Measurements from ENCODE around the gene EHMT1.
"Not testable (repeated sequence)": the region's sequence is repeated elsewhere in the genome, so short reads cannot be mapped to it uniquely, and the experiment has no call there.

EHMT1 gene

DNA sequence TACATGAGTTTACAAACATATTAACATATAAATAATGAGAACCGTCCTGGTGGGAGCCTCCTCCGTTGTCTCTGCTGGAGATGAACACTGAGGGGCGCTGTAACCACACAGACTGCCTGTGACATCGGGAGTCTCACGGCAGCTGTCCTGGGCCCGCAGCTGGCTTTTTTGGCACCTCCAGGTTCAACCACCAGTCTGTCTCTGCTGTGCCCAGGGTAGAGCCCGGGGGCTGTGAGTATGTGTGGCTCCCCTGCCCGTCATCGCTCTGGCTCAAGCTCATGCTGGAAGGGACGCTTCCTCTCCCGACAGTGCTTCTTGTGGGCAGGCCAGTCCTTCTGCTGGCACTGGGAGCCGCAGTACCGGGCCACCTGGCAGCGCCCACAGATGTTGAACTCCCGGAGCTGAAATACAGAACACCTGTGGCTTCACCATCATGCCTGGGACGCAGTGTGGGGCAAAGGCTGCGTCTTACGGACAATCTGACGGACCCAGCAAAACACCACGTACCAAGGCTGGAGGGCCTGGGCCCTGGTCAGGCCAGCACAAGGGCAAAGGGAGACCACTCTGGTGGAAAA lies 36.4 kb upstream of the EHMT1 start:
- no peak for ATAC-seq (replicated peaks)
- H3K9me3 Mint-ChIP-seq, result no peaks in the 10 kb centered on the region
- no peak overlapping the region for H3K27ac Mint-ChIP-seq
- peaks cover 4 to 11% of the 10 kb centered on the region in 2 donors for H3K4me1 Mint-ChIP-seq (ENCODE audit: low read depth in 2 of 2)
- peaks cover 3% of the 10 kb centered on the region for H3K36me3 Mint-ChIP-seq (ENCODE audit: insufficient read depth)
- DNase-seq, result no peak
- H3K27me3 Mint-ChIP-seq, result no peaks in the 10 kb centered on the region
- H3K4me3 Mint-ChIP-seq, result no peak overlapping the region

DNA sequence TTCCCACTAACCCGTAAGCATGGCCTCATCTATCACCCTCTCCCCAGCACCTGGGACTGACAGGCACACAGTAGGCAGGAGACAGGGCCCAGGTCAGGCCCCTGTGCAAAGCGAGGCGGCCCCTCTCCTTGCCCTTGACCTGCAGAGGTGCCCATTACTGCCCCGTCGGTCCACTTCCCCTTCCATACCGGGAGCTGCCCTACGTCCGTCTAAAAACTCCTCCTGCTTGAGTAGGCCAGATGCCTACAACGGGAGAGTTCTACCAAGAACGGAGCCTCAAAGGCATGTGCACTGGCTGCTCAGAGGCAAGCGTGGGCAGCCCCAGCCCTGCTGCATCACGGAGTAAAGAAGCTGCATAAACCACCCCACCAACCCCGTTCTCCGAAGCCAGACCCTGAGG lies 35.5 kb upstream of the EHMT1 start:
- Mint-ChIP-seq H3K36me3 (ENCODE audit: insufficient read depth) (peaks cover 3% of the 10 kb centered on the region), H3K4me3 (no peak overlapping the region), H3K4me1 (ENCODE audit: low read depth in 2 of 2) (peaks cover 0 to 11% of the 10 kb centered on the region in 2 donors), H3K27ac (peak overlapping the region in 1 of 2 donors; percentile 55), H3K9me3 (no peaks in the 10 kb centered on the region), H3K27me3 (no peaks in the 10 kb centered on the region)
- ATAC-seq (replicated peaks), result no peak
- DNase-seq, result no peak

DNA sequence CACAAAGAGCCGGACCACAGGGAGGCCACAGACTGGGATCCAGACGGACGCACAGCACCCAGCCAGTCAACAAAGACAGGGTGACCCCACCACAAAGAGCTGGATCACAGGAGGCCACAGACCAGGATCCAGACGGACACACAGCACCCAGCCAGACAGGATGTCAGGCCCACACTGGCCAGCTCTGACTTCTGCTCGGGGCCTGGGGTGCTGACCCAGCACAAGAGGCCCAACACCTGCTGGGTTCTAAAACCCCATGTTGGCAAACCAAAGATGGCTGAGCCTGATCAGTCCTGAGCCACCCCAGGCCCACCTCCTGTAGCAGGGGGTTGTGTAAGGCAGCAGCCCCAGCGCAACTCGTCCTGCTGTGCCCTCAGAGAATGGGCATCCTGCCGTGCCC lies 34.8 kb upstream of the EHMT1 start:
- ATAC-seq (replicated peaks), result no peak
- no peak overlapping the region for H3K4me3 Mint-ChIP-seq
- no peaks in the 10 kb centered on the region for H3K27me3 Mint-ChIP-seq
- DNase-seq, result no peak
- H3K27ac Mint-ChIP-seq, result peak overlapping the region in 1 of 2 donors; percentile 55
- no peaks in the 10 kb centered on the region for H3K9me3 Mint-ChIP-seq
- H3K36me3 Mint-ChIP-seq (ENCODE audit: insufficient read depth), result peaks cover 3% of the 10 kb centered on the region
- peaks cover 0 to 11% of the 10 kb centered on the region in 2 donors for H3K4me1 Mint-ChIP-seq (ENCODE audit: low read depth in 2 of 2)

DNA sequence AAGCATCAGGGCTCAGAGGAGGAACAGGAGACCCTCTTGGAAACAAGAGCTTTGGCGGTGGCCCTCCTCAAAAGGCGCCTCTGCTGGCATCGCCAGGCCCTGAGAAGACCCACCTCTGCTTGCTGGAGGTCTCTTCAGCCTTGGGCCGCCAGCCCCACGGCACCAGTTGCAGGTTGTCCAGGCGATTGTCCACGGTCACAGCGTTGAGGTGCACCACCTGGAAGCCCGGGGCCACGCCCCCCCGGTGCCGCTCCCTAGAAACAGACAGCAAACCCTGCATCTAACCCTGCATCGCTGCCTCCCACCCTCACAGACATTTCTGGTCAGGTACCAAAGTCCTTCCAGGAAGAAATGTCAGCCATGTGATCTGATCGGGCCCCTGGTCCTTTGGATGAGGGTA lies 32.0 kb upstream of the EHMT1 start:
- ATAC-seq (replicated peaks) (no peak), DNase-seq (no peak)
- no peak overlapping the region for H3K27ac Mint-ChIP-seq
- H3K4me1 Mint-ChIP-seq (ENCODE audit: low read depth in 2 of 2), result peaks cover 4 to 16% of the 10 kb centered on the region in 2 donors
- H3K4me3 Mint-ChIP-seq, result no peak overlapping the region
- H3K36me3 Mint-ChIP-seq (ENCODE audit: insufficient read depth), result peaks cover 10% of the 10 kb centered on the region
- H3K27me3 Mint-ChIP-seq, result no peaks in the 10 kb centered on the region
- H3K9me3 Mint-ChIP-seq, result no peaks in the 10 kb centered on the region

DNA sequence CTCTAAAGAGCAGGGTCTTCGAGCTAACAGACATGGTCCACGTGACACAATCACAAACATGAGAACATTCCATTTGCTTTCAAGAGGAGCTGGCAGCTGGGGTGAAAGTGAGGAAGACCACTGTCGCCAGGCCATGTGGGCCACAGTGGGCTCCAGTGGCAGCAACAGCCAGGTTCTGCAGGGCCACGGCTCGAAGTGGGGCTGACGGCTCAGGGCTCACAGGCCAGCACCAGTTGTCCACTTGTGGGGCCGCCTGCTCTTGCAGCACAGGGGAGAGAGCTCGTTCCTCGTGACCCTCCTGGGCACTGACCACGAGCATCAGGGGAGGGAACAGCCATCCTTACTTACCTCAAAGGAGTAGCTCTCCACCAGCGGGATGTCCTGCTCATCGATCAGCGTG lies 30.5 kb upstream of the EHMT1 start:
- Mint-ChIP-seq H3K4me1 (ENCODE audit: low read depth in 2 of 2) (peaks cover 4 to 16% of the 10 kb centered on the region in 2 donors), H3K27me3 (no peaks in the 10 kb centered on the region), H3K9me3 (no peaks in the 10 kb centered on the region), H3K36me3 (ENCODE audit: insufficient read depth) (peaks cover 10% of the 10 kb centered on the region), H3K4me3 (peak overlapping the region; percentile 53 to 80), H3K27ac (no peak overlapping the region)
- no peak for ATAC-seq (replicated peaks)
- DNase-seq, result no peak

DNA sequence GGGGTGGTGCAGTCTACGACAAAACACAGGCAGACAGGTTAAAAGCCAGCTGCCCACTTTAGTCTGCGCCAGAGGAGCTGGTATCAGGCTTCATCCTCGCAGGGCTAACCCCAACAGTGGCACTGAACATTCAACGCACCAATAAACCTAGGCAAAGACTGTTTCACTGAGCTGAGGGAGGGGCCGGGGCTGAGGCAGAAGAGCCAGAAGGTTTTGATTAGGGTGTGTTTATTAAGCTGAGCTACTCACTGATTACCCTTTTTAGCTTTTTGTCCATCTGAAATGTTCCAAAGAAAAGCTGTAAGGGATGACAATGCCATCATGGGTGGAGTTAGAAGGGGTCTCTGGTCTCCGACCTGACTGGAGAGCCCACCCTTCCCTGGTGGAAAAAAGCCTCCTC lies 29.9 kb upstream of the EHMT1 start:
- Mint-ChIP-seq H3K4me1 (ENCODE audit: low read depth in 2 of 2) (peaks cover 4 to 14% of the 10 kb centered on the region in 2 donors), H3K27ac (no peak overlapping the region), H3K4me3 (peak overlapping the region in 1 of 2 donors; percentile 80), H3K27me3 (no peaks in the 10 kb centered on the region), H3K36me3 (ENCODE audit: insufficient read depth) (peaks cover 10% of the 10 kb centered on the region), H3K9me3 (no peaks in the 10 kb centered on the region)
- no peak for DNase-seq
- no peak for ATAC-seq (replicated peaks)

DNA sequence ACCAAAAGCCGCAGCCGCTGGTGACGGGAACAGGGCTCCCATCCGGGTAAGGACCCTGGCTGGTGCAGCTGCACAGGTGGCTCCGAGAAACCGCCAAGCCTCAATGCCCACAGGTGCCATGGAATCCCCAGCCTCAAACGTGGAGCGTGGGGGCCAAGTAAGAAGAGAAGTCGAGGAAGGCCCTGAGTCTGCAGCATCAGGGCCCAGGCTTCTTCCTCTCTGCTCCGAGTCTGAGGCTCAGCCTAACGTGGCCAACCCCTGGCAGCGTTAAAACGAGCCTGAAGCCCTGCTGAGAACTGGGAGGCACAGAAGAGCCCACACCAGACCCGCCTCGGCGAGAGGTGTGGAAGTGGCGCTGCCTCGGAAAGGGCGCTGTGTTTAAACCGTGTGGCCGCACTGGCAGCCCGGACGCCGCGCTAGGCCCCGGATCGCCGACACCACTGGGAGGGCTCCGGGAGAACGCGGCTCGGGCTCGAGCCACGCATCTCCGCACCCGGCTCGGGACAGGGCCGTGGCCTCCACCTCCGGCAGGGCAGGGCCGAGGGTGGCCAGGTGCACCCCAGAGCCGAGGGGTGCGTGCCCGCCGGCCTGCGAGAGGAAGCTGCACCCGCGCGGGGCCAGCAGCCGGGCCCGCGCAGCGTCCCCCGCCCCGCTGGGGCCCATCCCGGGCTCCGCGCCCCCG lies 29.2 kb upstream of the EHMT1 start:
- no peaks in the 10 kb centered on the region for H3K9me3 Mint-ChIP-seq
- peaks cover 10% of the 10 kb centered on the region for H3K36me3 Mint-ChIP-seq (ENCODE audit: insufficient read depth)
- peak overlapping the region; percentile 77 to 80 for H3K4me3 Mint-ChIP-seq
- no peaks in the 10 kb centered on the region for H3K27me3 Mint-ChIP-seq
- H3K27ac Mint-ChIP-seq, result no peak overlapping the region
- H3K4me1 Mint-ChIP-seq (ENCODE audit: low read depth in 2 of 2), result peaks cover 4 to 14% of the 10 kb centered on the region in 2 donors
- DNase-seq (no peak), ATAC-seq (replicated peaks) (no peak)

DNA sequence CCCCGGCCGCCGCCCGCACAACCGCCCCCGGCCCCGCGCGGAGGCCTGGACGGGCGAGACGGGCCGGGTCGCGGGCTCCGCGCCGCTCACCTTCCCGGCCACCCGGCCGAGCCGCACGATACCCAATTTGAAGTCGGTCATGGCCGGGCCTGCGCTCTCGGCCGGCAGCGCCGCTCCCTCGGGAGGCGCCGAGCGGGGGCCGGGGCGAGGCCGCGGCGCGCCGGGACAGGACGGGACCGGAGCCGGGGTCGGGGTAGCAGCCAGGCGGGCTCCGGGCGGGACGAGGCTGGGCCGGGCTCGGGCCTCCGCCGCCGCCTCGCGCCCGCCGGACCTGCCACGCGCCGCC lies 28.7 kb upstream of the EHMT1 start:
- Mint-ChIP-seq H3K36me3 (ENCODE audit: insufficient read depth) (peaks cover 10% of the 10 kb centered on the region), H3K27me3 (no peaks in the 10 kb centered on the region), H3K27ac (no peak overlapping the region), H3K4me3 (peak overlapping the region; percentile 87 to 93), H3K4me1 (ENCODE audit: low read depth in 2 of 2) (peaks cover 4 to 14% of the 10 kb centered on the region in 2 donors), H3K9me3 (no peaks in the 10 kb centered on the region)
- ATAC-seq (replicated peaks), result no peak
- DNase-seq, result no peak

DNA sequence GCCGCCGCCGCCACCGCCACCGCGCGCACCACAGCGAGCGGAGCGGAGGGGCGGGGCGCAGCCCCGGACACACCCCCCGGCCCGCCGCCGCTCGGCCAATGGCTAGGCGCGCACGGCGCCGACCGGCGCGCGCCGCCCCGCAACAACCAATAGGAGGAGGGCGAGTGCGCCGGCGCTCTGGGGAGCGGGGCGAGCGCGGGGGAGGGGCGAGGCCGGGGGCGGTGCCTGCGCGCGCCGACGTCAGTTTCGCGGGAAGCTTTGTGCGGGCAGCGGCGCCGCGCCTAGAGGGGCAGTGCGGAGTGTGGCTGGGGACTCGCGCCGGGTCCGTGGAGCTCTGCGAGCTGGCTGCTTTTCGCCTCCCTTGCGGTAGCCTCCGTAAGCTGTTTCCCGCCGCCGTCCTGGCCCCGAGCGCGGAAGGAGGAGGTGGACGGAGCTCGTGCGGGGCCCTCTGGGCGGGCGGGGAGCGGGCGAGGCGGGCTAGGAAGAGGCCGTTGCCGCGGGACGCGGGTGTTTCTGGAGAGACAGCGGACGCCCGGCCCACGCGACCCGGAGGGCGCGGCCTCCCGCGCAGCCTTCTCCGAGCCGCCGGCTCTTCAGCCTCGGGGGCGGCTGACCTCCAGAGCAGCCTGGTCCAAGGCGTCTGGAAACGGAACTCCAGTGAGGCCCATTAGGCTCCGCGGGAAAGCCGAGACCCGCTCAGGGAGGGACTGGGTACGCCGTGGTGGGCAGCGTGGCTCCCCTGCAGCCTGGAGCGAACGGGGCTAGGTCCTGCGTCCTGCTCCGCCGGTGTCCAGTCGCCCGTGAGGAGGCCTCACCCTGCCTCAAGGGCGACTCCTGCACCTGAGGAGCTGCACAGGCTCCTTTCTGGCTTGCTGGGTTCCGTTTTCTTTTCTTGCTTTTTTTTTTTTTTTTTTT lies 28.1 kb upstream of the EHMT1 start, which contains the start of gene ZMYND19:
TSS of gene ZMYND19 (minus strand) at position 44 of the 915 bp plus-strand sequence. CDS start 249 bp downstream, outside the sequence.
- Mint-ChIP-seq H3K27me3 (no peaks in the 10 kb centered on the region), H3K27ac (peak within 1 kb of the TSS; percentile 77 to 84), H3K4me3 (peak within 1 kb of the TSS; percentile 87 to 93), H3K9me3 (no peaks in the 10 kb centered on the region), H3K4me1 (ENCODE audit: low read depth in 2 of 2) (peaks cover 4 to 14% of the 10 kb centered on the region in 2 donors), H3K36me3 (ENCODE audit: insufficient read depth) (peaks cover 10% of the 10 kb centered on the region)
- ATAC-seq (replicated peaks) (peak; percentile 96), DNase-seq (peak; percentile 84 to 92 (median 86))

DNA sequence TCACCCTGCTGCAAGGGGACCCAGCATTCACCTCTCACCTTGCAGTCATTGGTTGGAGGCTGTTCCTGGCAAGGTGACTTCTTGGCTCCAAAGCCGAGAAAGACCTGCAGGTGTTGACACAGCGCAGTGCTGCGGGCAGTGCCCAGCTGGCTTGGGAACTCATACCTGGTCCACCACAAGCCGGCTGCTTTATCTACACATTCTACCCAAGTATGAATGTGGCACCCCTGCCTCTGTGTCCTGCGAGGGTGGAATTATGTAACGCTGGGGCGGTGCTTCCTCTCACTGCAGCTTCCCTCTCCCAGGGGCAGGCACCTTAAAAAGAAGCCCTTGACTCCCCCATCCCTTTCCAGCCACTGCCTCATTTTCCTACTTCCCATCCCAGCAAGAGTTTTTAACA lies 26.0 kb upstream of the EHMT1 start:
- Mint-ChIP-seq H3K27ac (no peak overlapping the region), H3K4me1 (ENCODE audit: low read depth in 2 of 2) (peaks cover 4 to 11% of the 10 kb centered on the region in 2 donors), H3K27me3 (no peaks in the 10 kb centered on the region), H3K36me3 (ENCODE audit: insufficient read depth) (peaks cover 10% of the 10 kb centered on the region), H3K9me3 (no peaks in the 10 kb centered on the region), H3K4me3 (peak overlapping the region in 1 of 2 donors; percentile 36)
- ATAC-seq (replicated peaks) (no peak), DNase-seq (no peak)

DNA sequence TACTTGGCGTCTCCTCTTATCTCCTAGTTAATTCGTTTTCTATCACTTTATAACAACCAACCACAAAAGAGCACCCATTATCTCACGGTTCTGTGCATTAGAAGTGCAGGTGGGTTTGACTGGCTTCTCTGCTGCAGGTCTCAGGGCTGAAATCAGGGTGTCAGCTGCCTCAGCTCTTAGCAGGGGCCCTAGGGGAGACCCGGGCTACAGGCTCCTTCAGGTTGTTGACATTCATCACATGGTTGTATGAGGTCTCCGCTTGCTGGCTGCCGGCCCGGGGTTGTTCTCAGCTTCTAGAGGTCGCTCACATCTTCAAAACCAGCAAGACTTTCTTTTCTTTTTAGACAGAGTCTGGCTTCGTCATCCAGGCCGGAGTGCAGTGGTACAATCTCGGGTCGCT lies 25.6 kb upstream of the EHMT1 start:
- H3K4me3 Mint-ChIP-seq, result peak overlapping the region in 1 of 2 donors; percentile 36
- no peak for ATAC-seq (replicated peaks)

DNA sequence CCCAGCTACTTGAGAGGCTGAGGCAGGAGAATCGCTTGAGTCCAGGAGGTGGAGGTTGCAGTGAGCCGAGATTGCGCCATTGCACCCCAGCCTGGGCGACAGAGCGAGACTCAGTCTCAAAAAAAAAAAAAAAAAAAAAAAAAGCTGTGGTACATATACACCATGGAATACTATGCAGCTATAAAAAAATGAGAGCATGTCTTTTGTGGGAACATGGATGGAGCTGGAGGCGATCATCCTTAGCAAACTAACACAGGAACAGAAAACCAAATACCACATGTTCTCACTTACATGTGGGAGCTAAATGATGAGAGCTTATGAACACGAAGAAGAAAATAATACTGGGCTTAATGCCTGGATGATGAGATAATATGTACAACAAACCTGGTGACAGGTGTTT lies 22.2 kb upstream of the EHMT1 start:
- ATAC-seq (replicated peaks); H3K9me3 Mint-ChIP-seq; H3K4me3 Mint-ChIP-seq; H3K27me3 Mint-ChIP-seq; H3K36me3 Mint-ChIP-seq (ENCODE audit: insufficient read depth); DNase-seq; H3K4me1 Mint-ChIP-seq (ENCODE audit: low read depth in 2 of 2); H3K27ac Mint-ChIP-seq: not testable (repeated sequence)

More for the DNA sequence above, 25.6 kb upstream of the EHMT1 start:
- Mint-ChIP-seq H3K27ac (no peak overlapping the region), H3K4me1 (ENCODE audit: low read depth in 2 of 2) (peaks cover 5 to 7% of the 10 kb centered on the region in 2 donors), H3K9me3 (no peaks in the 10 kb centered on the region), H3K27me3 (no peaks in the 10 kb centered on the region), H3K36me3 (ENCODE audit: insufficient read depth) (peaks cover 10% of the 10 kb centered on the region)
- no peak for DNase-seq

DNA sequence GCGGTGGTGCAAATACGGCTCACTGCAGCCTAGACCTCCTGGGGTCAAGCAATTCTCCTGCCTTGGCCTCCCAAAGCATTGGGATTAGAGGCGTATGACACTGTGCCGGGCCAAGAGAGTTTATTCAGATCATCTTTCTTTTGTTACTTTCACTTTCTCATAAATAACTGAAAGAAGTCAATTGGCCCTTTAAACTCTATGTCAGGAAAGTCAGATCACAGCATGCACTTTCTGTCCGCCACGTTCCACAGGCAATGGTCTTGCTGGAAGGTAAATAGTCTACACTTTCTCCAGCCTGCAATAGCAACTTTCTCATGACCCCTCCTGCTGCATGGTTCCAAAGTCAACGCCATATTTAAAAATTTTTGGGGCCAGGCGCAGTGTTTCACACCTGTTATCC lies 19.9 kb upstream of the EHMT1 start:
- Mint-ChIP-seq H3K27me3 (no peaks in the 10 kb centered on the region), H3K27ac (no peak overlapping the region), H3K4me3 (no peak overlapping the region), H3K4me1 (ENCODE audit: low read depth in 2 of 2) (peaks cover 0 to 11% of the 10 kb centered on the region in 2 donors), H3K36me3 (ENCODE audit: insufficient read depth) (no peaks in the 10 kb centered on the region), H3K9me3 (no peaks in the 10 kb centered on the region)
- DNase-seq, result no peak
- no peak for ATAC-seq (replicated peaks)
